HCT116 (cell line): Measurements from ENCODE around the gene PDGFD.

Source experiments
- CTCF ChIP-seq, 3 experiments: fragments of 200-600 bp in 1 of 3; sonication (generic) in 1 of 3; IDR thresholded peaks in 2 of 3; conservative IDR thresholded peaks in 1 of 3; 2 replicates each; pipeline ENCODE4 v1.5.1; 2012 to 2017; ENCODE audit warnings: low read depth in 2 of 3, low read length in 2 of 3, antibody characterized with exemption in 1 of 3, borderline replicate concordance in 1 of 3, control low read depth in 1 of 3, mild to moderate bottlenecking in 1 of 3, mixed read lengths in 1 of 3, mixed run types in 1 of 3, moderate library complexity in 1 of 3; ENCODE audit not compliant: insufficient read depth in 1 of 3
- EGR1 ChIP-seq: IDR thresholded peaks from 2 replicates; pipeline ENCODE4 v1.6.1; 2012; ENCODE audit warnings: low read depth
- EZH2phosphoT487 ChIP-seq: fragments of 200-600 bp; IDR thresholded peaks from 2 replicates; pipeline ENCODE4 v1.6.1; 2018; ENCODE audit warnings: antibody characterized with exemption, borderline replicate concordance
- POLR2A ChIP-seq: IDR thresholded peaks from 2 replicates; pipeline ENCODE4 v1.7.0; 2011; ENCODE audit warnings: borderline replicate concordance; ENCODE audit not compliant: insufficient read depth, insufficient read length; ENCODE audit errors: extremely low read depth
- POLR2AphosphoS5 ChIP-seq: IDR thresholded peaks from 2 replicates; pipeline ENCODE4 v1.6.1; 2011; ENCODE audit warnings: mild to moderate bottlenecking, low read depth, low read length, moderate library complexity
- RAD21 ChIP-seq: IDR thresholded peaks from 2 replicates; pipeline ENCODE4 v1.6.1; 2012; ENCODE audit warnings: low read depth, mild to moderate bottlenecking
- ZBTB33 ChIP-seq: IDR thresholded peaks from 2 replicates; pipeline ENCODE4 v1.6.1; 2011; ENCODE audit warnings: mild to moderate bottlenecking, low read length, moderate library complexity; ENCODE audit not compliant: insufficient replicate concordance; ENCODE audit errors: extremely low read depth
- TF ChIP-seq, protein P1 (sequence below): IDR thresholded peaks from 2 replicates; pipeline ENCODE4 v1.6.1; 2012; ENCODE audit warnings: low read depth

DNA sequence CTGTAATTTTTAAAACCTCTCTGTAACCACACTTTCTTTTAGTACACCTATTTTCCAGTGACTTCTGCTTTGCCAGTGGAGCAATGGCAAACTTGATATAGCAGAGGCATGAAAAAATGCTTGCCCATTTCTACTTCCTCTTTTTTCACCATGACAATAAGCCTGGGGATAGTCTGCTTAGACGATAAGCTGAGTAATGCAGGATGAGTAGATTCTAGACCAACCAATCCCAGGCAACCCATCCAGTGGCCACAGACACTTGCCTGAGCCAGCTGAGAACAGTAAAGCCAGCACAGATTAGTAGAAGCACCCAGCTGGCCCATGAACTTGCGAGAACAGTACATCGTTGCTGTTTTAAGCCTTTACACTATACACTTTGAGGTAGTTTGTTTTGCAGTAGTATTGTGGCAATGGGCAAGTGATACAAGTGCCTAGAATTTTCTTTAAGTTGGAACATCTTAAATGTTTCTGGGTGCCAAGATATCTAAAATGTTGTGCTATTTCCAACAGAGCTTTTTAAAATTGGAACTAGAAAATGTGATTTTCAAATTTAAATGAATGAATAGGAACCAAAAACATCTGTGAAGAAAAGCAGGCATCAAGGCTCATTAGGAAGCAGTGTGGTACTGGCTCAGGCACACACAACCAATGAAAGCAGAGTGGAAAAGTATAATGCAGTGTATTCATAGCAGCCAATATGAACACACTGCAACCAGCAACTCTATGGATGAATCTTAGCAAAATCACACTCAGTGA, 89.8 kb downstream of the PDGFD start:
- TF ChIP-seq EZH2phosphoT487 (no peak), CTCF (IDR thresholded peaks at IDR 0.05 in 2 of 3, conservative IDR thresholded peaks at IDR 0.05 in 1 of 3; ENCODE audit: borderline replicate concordance in 1 of 3, insufficient read depth in 1 of 3, low read depth in 2 of 3, low read length in 2 of 3) (no peak), POLR2A (no peak), ZBTB33 (no peak), POLR2AphosphoS5 (no peak), RAD21 (no peak), EGR1 (no peak)
- TF ChIP-seq, protein P1, sequence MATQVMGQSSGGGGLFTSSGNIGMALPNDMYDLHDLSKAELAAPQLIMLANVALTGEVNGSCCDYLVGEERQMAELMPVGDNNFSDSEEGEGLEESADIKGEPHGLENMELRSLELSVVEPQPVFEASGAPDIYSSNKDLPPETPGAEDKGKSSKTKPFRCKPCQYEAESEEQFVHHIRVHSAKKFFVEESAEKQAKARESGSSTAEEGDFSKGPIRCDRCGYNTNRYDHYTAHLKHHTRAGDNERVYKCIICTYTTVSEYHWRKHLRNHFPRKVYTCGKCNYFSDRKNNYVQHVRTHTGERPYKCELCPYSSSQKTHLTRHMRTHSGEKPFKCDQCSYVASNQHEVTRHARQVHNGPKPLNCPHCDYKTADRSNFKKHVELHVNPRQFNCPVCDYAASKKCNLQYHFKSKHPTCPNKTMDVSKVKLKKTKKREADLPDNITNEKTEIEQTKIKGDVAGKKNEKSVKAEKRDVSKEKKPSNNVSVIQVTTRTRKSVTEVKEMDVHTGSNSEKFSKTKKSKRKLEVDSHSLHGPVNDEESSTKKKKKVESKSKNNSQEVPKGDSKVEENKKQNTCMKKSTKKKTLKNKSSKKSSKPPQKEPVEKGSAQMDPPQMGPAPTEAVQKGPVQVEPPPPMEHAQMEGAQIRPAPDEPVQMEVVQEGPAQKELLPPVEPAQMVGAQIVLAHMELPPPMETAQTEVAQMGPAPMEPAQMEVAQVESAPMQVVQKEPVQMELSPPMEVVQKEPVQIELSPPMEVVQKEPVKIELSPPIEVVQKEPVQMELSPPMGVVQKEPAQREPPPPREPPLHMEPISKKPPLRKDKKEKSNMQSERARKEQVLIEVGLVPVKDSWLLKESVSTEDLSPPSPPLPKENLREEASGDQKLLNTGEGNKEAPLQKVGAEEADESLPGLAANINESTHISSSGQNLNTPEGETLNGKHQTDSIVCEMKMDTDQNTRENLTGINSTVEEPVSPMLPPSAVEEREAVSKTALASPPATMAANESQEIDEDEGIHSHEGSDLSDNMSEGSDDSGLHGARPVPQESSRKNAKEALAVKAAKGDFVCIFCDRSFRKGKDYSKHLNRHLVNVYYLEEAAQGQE, result no peak
